H1 (cell line): ENCODE measurements around the gene DPH6. TPM values are rescaled to one million over a fixed set of nuclear protein-coding genes. Genes with fewer than 3 reads are reported as not detected.

ENCODE experiments used
- CTCF ChIA-PET: fragments of 300-600 bp; sonication (Branson Sonifier 250); formaldehyde crosslinking; loops from one replicate; lab custom pipeline; 2021; ENCODE audit not compliant: partially characterized antibody; lab: Charles Lee
- POLR2A ChIA-PET: fragments of 300-600 bp; sonication (Branson Sonifier 250); formaldehyde crosslinking; loops from one replicate; lab custom pipeline; 2021; ENCODE audit warnings: inconsistent platforms; ENCODE audit not compliant: partially characterized antibody; lab: Charles Lee
- DNase-seq, 2 experiments: peaks; one replicate each; pipeline versions ENCODE4 v3.0.0 to v3.0.0-alpha.2; 2010 to 2022; ENCODE audit warnings: low spot score in 2 of 2, low read depth in 1 of 2, mixed read lengths in 1 of 2
- FAIRE-seq: peaks from 2 replicates; lab custom pipeline; 2011; peaks lifted over from hg19 to GRCh38; lab: Jason Lieb, UNC
- H2AFZ ChIP-seq: 2 replicates; pipeline ENCODE4 v1.8.1; 2012; ENCODE audit warnings: low read length, inconsistent platforms
- H2AK5ac ChIP-seq: 2 replicates; pipeline ENCODE4 v1.6.1; 2013; ENCODE audit warnings: low read depth, low read length
- H2BK120ac ChIP-seq: replicated peaks from 2 replicates; pipeline ENCODE3; 2013; ENCODE audit warnings: low read depth, low read length, inconsistent platforms
- H2BK12ac ChIP-seq: 2 replicates; pipeline ENCODE4 v1.6.1; 2013; ENCODE audit warnings: low read depth, low read length
- H2BK15ac ChIP-seq: 2 replicates; pipeline ENCODE4 v1.6.1; 2013; ENCODE audit warnings: low read length
- H2BK20ac ChIP-seq: 2 replicates; pipeline ENCODE4 v1.6.1; 2013; ENCODE audit warnings: low read length
- H2BK5ac ChIP-seq: 2 replicates; pipeline ENCODE4 v1.6.1; 2013; ENCODE audit warnings: low read depth, low read length
- H3K14ac ChIP-seq: 2 replicates; pipeline ENCODE4 v1.6.1; 2013; ENCODE audit warnings: inconsistent platforms; ENCODE audit not compliant: insufficient read length
- H3K18ac ChIP-seq: 2 replicates; pipeline ENCODE4 v1.6.1; 2013; ENCODE audit warnings: low read length; ENCODE audit errors: extremely low read depth
- H3K23ac ChIP-seq: 2 replicates; pipeline ENCODE4 v1.6.1; 2013; ENCODE audit warnings: inconsistent platforms; ENCODE audit not compliant: insufficient read length
- H3K23me2 ChIP-seq: 2 replicates; pipeline ENCODE4 v1.6.1; 2013; ENCODE audit warnings: low read depth, low read length
- H3K27ac ChIP-seq: 2 replicates; pipeline ENCODE4 v1.6.1; 2011; ENCODE audit warnings: low read depth, low read length, inconsistent platforms
- H3K27me3 ChIP-seq, 4 experiments: replicated peaks in 1 of 4; 1 replicate in 1 of 4; 2 replicates in 3 of 4; pipeline versions ENCODE4 v1.6.1 to v1.8.1; 2011 to 2013; ENCODE audit warnings: low read length in 3 of 4, mild to moderate bottlenecking in 3 of 4, inconsistent platforms in 2 of 4, mixed read lengths in 2 of 4, moderate library complexity in 1 of 4; ENCODE audit not compliant: control insufficient read depth in 3 of 4, insufficient read depth in 3 of 4; ENCODE audit errors: extremely low read depth in 1 of 4
- H3K36me3 ChIP-seq, 4 experiments: 2 replicates each; pipeline versions ENCODE4 v1.6.1 to v1.8.1; 2011 to 2013; ENCODE audit warnings: mild to moderate bottlenecking in 4 of 4, low read length in 3 of 4, moderate library complexity in 2 of 4, control low read depth in 1 of 4, inconsistent platforms in 1 of 4; ENCODE audit not compliant: insufficient read depth in 4 of 4, control insufficient read depth in 2 of 4
- H3K4ac ChIP-seq: replicated peaks from 2 replicates; pipeline ENCODE3; 2013; ENCODE audit warnings: low read length, low read depth, mixed read lengths, inconsistent platforms; ENCODE audit not compliant: insufficient read length
- H3K4me1 ChIP-seq, 4 experiments: replicated peaks in 1 of 4; 1 replicate in 1 of 4; 2 replicates in 3 of 4; pipeline versions ENCODE4 v1.6.1 to v1.8.1; 2011 to 2013; ENCODE audit warnings: low read length in 3 of 4, inconsistent platforms in 2 of 4, mixed read lengths in 1 of 4; ENCODE audit not compliant: insufficient read depth in 4 of 4, control insufficient read depth in 3 of 4
- H3K4me2 ChIP-seq, 2 experiments: 2 replicates each; pipeline versions ENCODE4 v1.6.1 to v1.8.1; 2011 to 2013; ENCODE audit warnings: low read depth in 2 of 2, low read length in 2 of 2, control low read depth in 1 of 2, inconsistent platforms in 1 of 2, mild to moderate bottlenecking in 1 of 2; ENCODE audit not compliant: insufficient read depth in 1 of 2
- H3K4me3 ChIP-seq, 4 experiments: fragments of 200-600, 300-600 bp in 1 of 4; sonication (generic), shearing (Covaris generic), sonication (Bioruptor Twin) in 1 of 4; 2 replicates each; pipeline versions ENCODE4 v1.5.1 to v1.8.1; 2011 to 2016; ENCODE audit warnings: low read length in 4 of 4, low read depth in 3 of 4, control low read depth in 2 of 4, inconsistent platforms in 2 of 4, mild to moderate bottlenecking in 2 of 4, mixed read lengths in 1 of 4, moderate library complexity in 1 of 4; ENCODE audit not compliant: insufficient read depth in 2 of 4; ENCODE audit errors: extremely low read depth in 1 of 4
- H3K56ac ChIP-seq: replicated peaks from 2 replicates; pipeline ENCODE3; 2013; ENCODE audit warnings: low read depth, mild to moderate bottlenecking, mixed read lengths, low read length, inconsistent platforms; ENCODE audit not compliant: insufficient read length
- H3K79me1 ChIP-seq: 2 replicates; pipeline ENCODE4 v1.6.1; 2013; ENCODE audit warnings: low read depth, low read length, control low read depth
- H3K79me2 ChIP-seq, 2 experiments: 2 replicates each; pipeline versions ENCODE4 v1.6.1 to v1.8.1; 2012 to 2013; ENCODE audit warnings: low read length in 2 of 2, mild to moderate bottlenecking in 2 of 2, inconsistent platforms in 1 of 2; ENCODE audit not compliant: insufficient read depth in 2 of 2, control insufficient read depth in 1 of 2
- H3K9ac ChIP-seq, 4 experiments: replicated peaks in 1 of 4; 1 replicate in 1 of 4; 2 replicates in 3 of 4; pipeline versions ENCODE4 v1.6.1 to v1.8.1; 2011 to 2013; ENCODE audit warnings: low read depth in 3 of 4, low read length in 3 of 4, control low read depth in 2 of 4, mild to moderate bottlenecking in 2 of 4, moderate library complexity in 2 of 4, inconsistent platforms in 1 of 4; ENCODE audit errors: extremely low read depth in 1 of 4
- H3K9me3 ChIP-seq, 2 experiments: 2 replicates each; pipeline versions ENCODE4 v1.6.1 to v1.8.1; 2012 to 2013; ENCODE audit warnings: mild to moderate bottlenecking in 2 of 2, moderate library complexity in 2 of 2, control low read depth in 1 of 2, inconsistent platforms in 1 of 2, low read depth in 1 of 2, low read length in 1 of 2, mixed read lengths in 1 of 2; ENCODE audit not compliant: insufficient read depth in 2 of 2
- H4K20me1 ChIP-seq, 2 experiments: replicated peaks in 1 of 2; 2 replicates each; pipeline versions ENCODE3 to v1.8.1; 2011 to 2013; ENCODE audit warnings: inconsistent platforms in 2 of 2, low read length in 2 of 2, mild to moderate bottlenecking in 1 of 2; ENCODE audit not compliant: insufficient read depth in 2 of 2, control insufficient read depth in 1 of 2
- H4K5ac ChIP-seq: 2 replicates; pipeline ENCODE4 v1.6.1; 2013; ENCODE audit warnings: low read length, low read depth, mixed read lengths, inconsistent platforms; ENCODE audit not compliant: insufficient read length
- H4K8ac ChIP-seq: 2 replicates; pipeline ENCODE4 v1.8.0; 2013; ENCODE audit warnings: mild to moderate bottlenecking, moderate library complexity, low read length, inconsistent platforms; ENCODE audit not compliant: insufficient read depth; ENCODE audit errors: extremely low read depth
- H4K91ac ChIP-seq: replicated peaks from 2 replicates; pipeline ENCODE3; 2013; ENCODE audit warnings: low read length, mixed read lengths, inconsistent platforms; ENCODE audit not compliant: insufficient read length
- CEBPB ChIP-seq: IDR thresholded peaks from 2 replicates; pipeline ENCODE4 v1.6.1; 2012; ENCODE audit warnings: low read depth, low read length
- CHD2 ChIP-seq: IDR thresholded peaks from 2 replicates; pipeline ENCODE4 v1.6.1; 2012; ENCODE audit warnings: low read length, improper control_type of control experiment
- GABPA ChIP-seq: IDR thresholded peaks from 2 replicates; pipeline ENCODE4 v1.6.1; 2011; ENCODE audit warnings: mild to moderate bottlenecking, low read length, moderate library complexity, borderline replicate concordance; ENCODE audit not compliant: insufficient read depth
- HDAC2 ChIP-seq, 2 experiments: fragments of 300-600 bp in 1 of 2; sonication (generic) in 1 of 2; IDR thresholded peaks; 2 replicates each; pipeline ENCODE4 v1.6.1; 2011 to 2012; ENCODE audit warnings: low read depth in 2 of 2, low read length in 2 of 2, mild to moderate bottlenecking in 2 of 2, moderate library complexity in 2 of 2, borderline replicate concordance in 1 of 2, inconsistent platforms in 1 of 2
- JUND ChIP-seq: IDR thresholded peaks from 2 replicates; pipeline ENCODE4 v1.6.1; 2011; ENCODE audit warnings: mild to moderate bottlenecking, improper control_type of control experiment, low read length
- KDM1A ChIP-seq: fragments of 200-600, 300-600 bp; sonication (generic); IDR thresholded peaks from 2 replicates; pipeline ENCODE4 v1.7.1; 2016; ENCODE audit warnings: mild to moderate bottlenecking, low read length, borderline replicate concordance
- NRF1 ChIP-seq: IDR thresholded peaks from 2 replicates; pipeline ENCODE4 v1.6.1; 2011; ENCODE audit warnings: mild to moderate bottlenecking, low read depth, low read length, improper control_type of control experiment
- PHF8 ChIP-seq: fragments of 200-600 bp; sonication (generic); conservative IDR thresholded peaks from 2 replicates; pipeline ENCODE4 v1.7.1; 2012; ENCODE audit warnings: low read depth, mild to moderate bottlenecking, inconsistent platforms, low read length, moderate library complexity
- RFX5 ChIP-seq: IDR thresholded peaks from 2 replicates; pipeline ENCODE4 v1.6.1; 2011; ENCODE audit warnings: low read depth, low read length, improper control_type of control experiment, borderline replicate concordance
- RNF2 ChIP-seq: fragments of 200-900, 300-1000 bp; sonication (generic); IDR thresholded peaks from 2 replicates; pipeline ENCODE4 v1.7.1; 2016; ENCODE audit warnings: borderline replicate concordance, low read depth, mild to moderate bottlenecking, antibody characterized with exemption, low read length; ENCODE audit not compliant: poor library complexity, severe bottlenecking; ENCODE audit errors: missing control alignments
- SP4 ChIP-seq: IDR thresholded peaks from 2 replicates; pipeline ENCODE4 v1.6.1; 2012; ENCODE audit warnings: low read length, inconsistent platforms
- TBP ChIP-seq: IDR thresholded peaks from 2 replicates; pipeline ENCODE4 v1.6.1; 2011; ENCODE audit warnings: low read depth, low read length, improper control_type of control experiment
- TEAD4 ChIP-seq: IDR thresholded peaks from 2 replicates; pipeline ENCODE4 v1.6.1; 2012; ENCODE audit warnings: low read depth, low read length, inconsistent platforms, mixed read lengths
- WGBS, 2 experiments: shearing (Covaris generic) in 1 of 2; methylation state at CpG; one replicate each; pipeline versions ENCODE4 v1.1.6 to v1.1.7; 2013 to 2015; ENCODE audit warnings: low lambda C conversion rate in 2 of 2, mixed read lengths in 2 of 2, inconsistent platforms in 1 of 2, low coverage in 1 of 2, missing lambda C conversion rate in 1 of 2; ENCODE audit not compliant: insufficient replicate concordance in 2 of 2, insufficient coverage in 1 of 2, insufficient read length in 1 of 2; ENCODE audit errors: extremely low coverage in 1 of 2, missing lambda C conversion rate in 1 of 2; 5-methylcytosine and 5-hydroxymethylcytosine counted together
- polyA plus RNA-seq, 7 experiments: library from polyadenylated mRNA; depleted of rRNA in 3 of 7; stranded (reverse) in 5 of 7; unstranded in 2 of 7; fragments of >200 nt in 5 of 7; fragments of 200-250 nt in 2 of 7; gene quantifications; 1 replicate in 5 of 7; 2 replicates in 1 of 7; 4 replicates in 1 of 7; pipeline versions ENCODE4 v1.2.1 to v1.2.3, GENCODE V29; 2011 to 2013; ENCODE audit warnings: missing spikeins in 2 of 7, mixed read lengths in 2 of 7
- total RNA-seq: library from RNA; stranded (reverse); fragmentation: NEBNext Ultra II Directional; extraction: Animal tissue kit (Norgen Biotek cat#: 25700); gene quantifications from 2 replicates; pipeline ENCODE4 v1.2.1, GENCODE V29; 2021
- TF ChIP-seq, protein P1 (sequence below): IDR thresholded peaks from 2 replicates; pipeline ENCODE4 v1.6.1; 2012; ENCODE audit warnings: inconsistent platforms

DPH6 gene
- total and polyA plus RNA-seq, 2 of the 8 experiments (the other 6 are each of a cell fraction or from before 2014, with no cell fraction given) = 21.6 to 30.5 TPM

GRCh38 chr15:35450492-35450891 lies 95.5 kb downstream of the DPH6 start:
- H2AK5ac ChIP-seq = no peak overlapping the region
- 100% methylated on average over 1 of the region's 1 CpG; no CpG with 5 or more reads in 1 of the 2 experiments for WGBS, 2 experiments
- POLR2A ChIA-PET = interaction anchor here (0.6 kb wide), 1 partner anchor 50 kb away, joined by 4 read pairs; no protein-coding TSS in a partner anchor
- no peak overlapping the region for H3K4me2 ChIP-seq
- FAIRE-seq (no peak), DNase-seq (no peak)
- no peaks in the 10 kb centered on the region for H3K79me1 ChIP-seq
- H3K27me3 ChIP-seq = no peaks in the 10 kb centered on the region
- no peak overlapping the region for H3K18ac ChIP-seq
- H3K14ac ChIP-seq = no peak overlapping the region
- no peak overlapping the region for H2AFZ ChIP-seq
- no peak overlapping the region for H2BK5ac ChIP-seq
- no peak overlapping the region for H4K5ac ChIP-seq
- no peak overlapping the region for H4K8ac ChIP-seq
- H3K79me2 ChIP-seq = no peaks in the 10 kb centered on the region
- H2BK120ac ChIP-seq = no peak overlapping the region
- no peaks in the 10 kb centered on the region for H3K4me1 ChIP-seq
- no peak overlapping the region for H2BK12ac ChIP-seq
- no peak overlapping the region for H3K4ac ChIP-seq
- CTCF ChIA-PET = interaction anchor here (1.2 kb wide), 1 partner anchor 311 kb away, joined by 3 read pairs; no protein-coding TSS in a partner anchor
- H3K56ac ChIP-seq = no peak overlapping the region
- peaks cover 0 to 4% (median 0%) of the 10 kb centered on the region in 4 experiments; a peak in 1 of 8 replicates for H3K36me3 ChIP-seq
- H3K23me2 ChIP-seq = no peaks in the 10 kb centered on the region
- no peaks in the 10 kb centered on the region for H3K9me3 ChIP-seq
- no peak overlapping the region for H2BK15ac ChIP-seq
- no peak overlapping the region for H4K91ac ChIP-seq
- no peak overlapping the region for H3K4me3 ChIP-seq
- no peaks in the 10 kb centered on the region for H4K20me1 ChIP-seq
- H2BK20ac ChIP-seq = no peak overlapping the region
- no peak overlapping the region for H3K9ac ChIP-seq
- H3K27ac ChIP-seq = no peak overlapping the region
- H3K23ac ChIP-seq = no peak overlapping the region
- TF ChIP-seq SP4 = no peak
- TF ChIP-seq CEBPB = no peak
- TF ChIP-seq TBP = no peak
- TF ChIP-seq RFX5 = no peak
- TF ChIP-seq, protein P1, sequence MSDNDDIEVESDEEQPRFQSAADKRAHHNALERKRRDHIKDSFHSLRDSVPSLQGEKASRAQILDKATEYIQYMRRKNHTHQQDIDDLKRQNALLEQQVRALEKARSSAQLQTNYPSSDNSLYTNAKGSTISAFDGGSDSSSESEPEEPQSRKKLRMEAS = no peak
- no peak for TF ChIP-seq CHD2
- no peak for TF ChIP-seq HDAC2 (IDR thresholded peaks at IDR 0.05; ENCODE audit: borderline replicate concordance in 1 of 2, low read depth in 2 of 2, low read length in 2 of 2)
- no peak for TF ChIP-seq JUND
- TF ChIP-seq NRF1 = no peak
- TF ChIP-seq GABPA = no peak
- no peak for TF ChIP-seq PHF8
- TF ChIP-seq TEAD4 = no peak
- TF ChIP-seq KDM1A = no peak
- no peak for TF ChIP-seq RNF2
